GM12875 (cell line): ENCODE data around the gene RGS12.

Source experiments
- H3K4me3 ChIP-seq: one replicate; pipeline ENCODE4 v1.5.1; 2011; ENCODE audit warnings: low read depth, low read length, control low read depth
- CTCF ChIP-seq: IDR thresholded peaks from 2 replicates; pipeline ENCODE4 v1.5.1; 2011; ENCODE audit warnings: low read depth, mild to moderate bottlenecking, control low read depth, inconsistent platforms, low read length, moderate library complexity, borderline replicate concordance; ENCODE audit not compliant: insufficient read depth

Gene RGS12

GRCh38 chr4:3320361-3321023, 27.7 kb downstream of the RGS12 start:
- no peak for TF ChIP-seq CTCF

GRCh38 chr4:3321295-3321889, 28.6 kb downstream of the RGS12 start:
- H3K4me3 ChIP-seq = no peak overlapping the region
- no peak for TF ChIP-seq CTCF

More at GRCh38 chr4:3320361-3321023, 27.7 kb downstream of the RGS12 start:
- H3K4me3 ChIP-seq = no peak overlapping the region

- H3K4me3 ChIP-seq = no peak overlapping the region
- no peak for TF ChIP-seq CTCF
Observed at GRCh38 chr4:3322059-3322550, 29.3 kb downstream of the RGS12 start.

- no peak for TF ChIP-seq CTCF
- no peak overlapping the region for H3K4me3 ChIP-seq
Observed at GRCh38 chr4:3323071-3323481, 30.3 kb downstream of the RGS12 start.

GRCh38 chr4:3324093-3324815, 31.4 kb downstream of the RGS12 start:
- no peak for TF ChIP-seq CTCF
- no peak overlapping the region for H3K4me3 ChIP-seq

- TF ChIP-seq CTCF = no peak
- H3K4me3 ChIP-seq = no peak overlapping the region
Observed at GRCh38 chr4:3328814-3329663, 36.2 kb downstream of the RGS12 start.
